ENCODE results near the gene CERS6.
"Not testable (repeated sequence)": the region's sequence is repeated elsewhere in the genome, so short reads cannot be mapped to it uniquely, and the experiment has no call there.

DNA sequence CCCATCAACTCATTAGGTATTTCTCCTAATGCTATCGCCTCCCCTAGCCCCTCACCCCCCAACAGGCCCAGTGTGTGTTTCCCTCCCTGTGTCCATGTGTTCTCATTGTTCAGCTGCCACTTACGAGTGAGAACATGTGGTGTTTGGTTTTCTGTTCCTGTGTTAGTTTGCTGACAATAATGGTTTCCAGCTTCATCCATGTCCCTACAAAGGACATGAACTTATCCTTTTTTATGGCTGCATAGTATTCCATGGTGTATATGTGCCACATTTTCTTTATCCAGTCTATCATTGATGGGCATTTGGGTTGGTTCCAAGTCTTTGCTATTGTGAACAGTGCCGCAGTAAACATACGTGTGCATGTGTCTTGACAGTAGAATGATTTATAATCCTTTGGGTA is 35.7 kb downstream of the CERS6 start:
- TF ChIP-seq, protein P1, sequence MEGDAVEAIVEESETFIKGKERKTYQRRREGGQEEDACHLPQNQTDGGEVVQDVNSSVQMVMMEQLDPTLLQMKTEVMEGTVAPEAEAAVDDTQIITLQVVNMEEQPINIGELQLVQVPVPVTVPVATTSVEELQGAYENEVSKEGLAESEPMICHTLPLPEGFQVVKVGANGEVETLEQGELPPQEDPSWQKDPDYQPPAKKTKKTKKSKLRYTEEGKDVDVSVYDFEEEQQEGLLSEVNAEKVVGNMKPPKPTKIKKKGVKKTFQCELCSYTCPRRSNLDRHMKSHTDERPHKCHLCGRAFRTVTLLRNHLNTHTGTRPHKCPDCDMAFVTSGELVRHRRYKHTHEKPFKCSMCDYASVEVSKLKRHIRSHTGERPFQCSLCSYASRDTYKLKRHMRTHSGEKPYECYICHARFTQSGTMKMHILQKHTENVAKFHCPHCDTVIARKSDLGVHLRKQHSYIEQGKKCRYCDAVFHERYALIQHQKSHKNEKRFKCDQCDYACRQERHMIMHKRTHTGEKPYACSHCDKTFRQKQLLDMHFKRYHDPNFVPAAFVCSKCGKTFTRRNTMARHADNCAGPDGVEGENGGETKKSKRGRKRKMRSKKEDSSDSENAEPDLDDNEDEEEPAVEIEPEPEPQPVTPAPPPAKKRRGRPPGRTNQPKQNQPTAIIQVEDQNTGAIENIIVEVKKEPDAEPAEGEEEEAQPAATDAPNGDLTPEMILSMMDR (optimal IDR thresholded peaks at IDR 0.05 in 1 of 3, IDR thresholded peaks at IDR 0.05 in 1 of 3, conservative IDR thresholded peaks at IDR 0.05 in 1 of 3; ENCODE audit: extremely low read depth in 1 of 3, insufficient read depth in 2 of 3, low read length in 3 of 3) = not testable (repeated sequence)
- not testable (repeated sequence) for TF ChIP-seq EZH2 (IDR thresholded peaks at IDR 0.05; ENCODE audit: low read length)
